Parathyroid adenoma (tissue), 2 donors: ENCODE data around the gene PTK6.

Experiments
- H2AFZ ChIP-seq: fragments of 300-600 bp; sonication (generic); one replicate; pipeline ENCODE4 v1.7.0; 2017; ENCODE audit warnings: antibody characterized with exemption, mild to moderate bottlenecking
- H3K27ac ChIP-seq: fragments of 300-600 bp; sonication (generic); one replicate; pipeline ENCODE4 v1.7.0; 2017
- H3K27me3 ChIP-seq: fragments of 300-600 bp; sonication (generic); one replicate; pipeline ENCODE4 v1.7.0; 2017; ENCODE audit warnings: low read length; ENCODE audit not compliant: control insufficient read depth, insufficient read depth
- H3K36me3 ChIP-seq: fragments of 300-600 bp; sonication (generic); one replicate; pipeline ENCODE4 v1.7.0; 2017; ENCODE audit warnings: low read length; ENCODE audit not compliant: control insufficient read depth, insufficient read depth
- H3K4me1 ChIP-seq: fragments of 300-600 bp; sonication (generic); one replicate; pipeline ENCODE4 v1.7.0; 2017; ENCODE audit warnings: control low read depth
- H3K4me2 ChIP-seq: fragments of 300-600 bp; sonication (generic); one replicate; pipeline ENCODE4 v1.7.0; 2017; ENCODE audit warnings: low read length
- H3K4me3 ChIP-seq: fragments of 300-600 bp; sonication (generic); one replicate; pipeline ENCODE4 v1.7.0; 2017; ENCODE audit warnings: low read depth, low read length
- H3K79me2 ChIP-seq: fragments of 300-600 bp; sonication (generic); one replicate; pipeline ENCODE4 v1.7.0; 2017; ENCODE audit warnings: control low read depth
- H3K9ac ChIP-seq: fragments of 300-600 bp; sonication (generic); one replicate; pipeline ENCODE4 v1.7.0; 2017; ENCODE audit warnings: mild to moderate bottlenecking
- H3K9me3 ChIP-seq: fragments of 300-600 bp; sonication (generic); one replicate; pipeline ENCODE4 v1.7.0; 2017; ENCODE audit warnings: low read length; ENCODE audit not compliant: control insufficient read depth
- TF ChIP-seq, protein P1 (sequence below): fragments of 300-600 bp; sonication (generic); IDR thresholded peaks from one replicate; pipeline ENCODE4 v1.7.0; 2017; ENCODE audit warnings: antibody characterized with exemption, mild to moderate bottlenecking
- donor health status: primary hyperparathyroidism.

PTK6 gene

DNA sequence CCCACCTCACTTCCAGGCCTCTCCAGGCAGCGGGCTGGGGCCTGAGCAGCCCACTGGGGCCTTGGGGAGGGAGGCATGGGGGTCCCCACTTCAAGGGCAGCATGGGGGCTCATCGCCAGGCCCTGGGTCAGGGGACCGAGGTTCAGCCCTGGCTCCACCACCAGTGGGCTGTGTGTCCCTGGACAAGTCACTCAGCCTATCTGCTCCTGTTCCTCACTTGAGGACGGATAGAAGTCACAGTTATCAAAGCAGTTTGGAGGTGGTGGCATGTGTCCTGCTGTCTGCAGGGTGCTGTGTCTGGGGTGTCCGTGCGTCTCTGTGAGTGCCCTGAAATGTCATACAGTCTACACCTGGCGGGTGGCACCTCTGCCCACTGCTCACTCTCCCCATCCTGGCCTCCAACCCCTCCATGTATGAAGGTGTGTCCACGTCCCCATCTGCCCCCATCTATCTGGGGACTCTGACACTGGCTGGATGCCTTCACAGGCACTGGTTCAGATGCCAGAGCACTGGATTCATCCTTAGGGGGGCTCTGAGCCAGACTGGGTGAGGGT, 41.9 kb downstream of the PTK6 start:
- no peaks in the 10 kb centered on the region for H3K27me3 ChIP-seq
- no peak overlapping the region for H2AFZ ChIP-seq
- H3K36me3 ChIP-seq = no peaks in the 10 kb centered on the region
- H3K27ac ChIP-seq = no peak overlapping the region
- no peak overlapping the region for H3K4me3 ChIP-seq
- no peaks in the 10 kb centered on the region for H3K9me3 ChIP-seq
- peaks cover 3% of the 10 kb centered on the region for H3K4me1 ChIP-seq
- H3K79me2 ChIP-seq = no peaks in the 10 kb centered on the region
- no peak overlapping the region for H3K4me2 ChIP-seq
- TF ChIP-seq, protein P1, sequence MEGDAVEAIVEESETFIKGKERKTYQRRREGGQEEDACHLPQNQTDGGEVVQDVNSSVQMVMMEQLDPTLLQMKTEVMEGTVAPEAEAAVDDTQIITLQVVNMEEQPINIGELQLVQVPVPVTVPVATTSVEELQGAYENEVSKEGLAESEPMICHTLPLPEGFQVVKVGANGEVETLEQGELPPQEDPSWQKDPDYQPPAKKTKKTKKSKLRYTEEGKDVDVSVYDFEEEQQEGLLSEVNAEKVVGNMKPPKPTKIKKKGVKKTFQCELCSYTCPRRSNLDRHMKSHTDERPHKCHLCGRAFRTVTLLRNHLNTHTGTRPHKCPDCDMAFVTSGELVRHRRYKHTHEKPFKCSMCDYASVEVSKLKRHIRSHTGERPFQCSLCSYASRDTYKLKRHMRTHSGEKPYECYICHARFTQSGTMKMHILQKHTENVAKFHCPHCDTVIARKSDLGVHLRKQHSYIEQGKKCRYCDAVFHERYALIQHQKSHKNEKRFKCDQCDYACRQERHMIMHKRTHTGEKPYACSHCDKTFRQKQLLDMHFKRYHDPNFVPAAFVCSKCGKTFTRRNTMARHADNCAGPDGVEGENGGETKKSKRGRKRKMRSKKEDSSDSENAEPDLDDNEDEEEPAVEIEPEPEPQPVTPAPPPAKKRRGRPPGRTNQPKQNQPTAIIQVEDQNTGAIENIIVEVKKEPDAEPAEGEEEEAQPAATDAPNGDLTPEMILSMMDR = no peak
- H3K9ac ChIP-seq = no peak overlapping the region

DNA sequence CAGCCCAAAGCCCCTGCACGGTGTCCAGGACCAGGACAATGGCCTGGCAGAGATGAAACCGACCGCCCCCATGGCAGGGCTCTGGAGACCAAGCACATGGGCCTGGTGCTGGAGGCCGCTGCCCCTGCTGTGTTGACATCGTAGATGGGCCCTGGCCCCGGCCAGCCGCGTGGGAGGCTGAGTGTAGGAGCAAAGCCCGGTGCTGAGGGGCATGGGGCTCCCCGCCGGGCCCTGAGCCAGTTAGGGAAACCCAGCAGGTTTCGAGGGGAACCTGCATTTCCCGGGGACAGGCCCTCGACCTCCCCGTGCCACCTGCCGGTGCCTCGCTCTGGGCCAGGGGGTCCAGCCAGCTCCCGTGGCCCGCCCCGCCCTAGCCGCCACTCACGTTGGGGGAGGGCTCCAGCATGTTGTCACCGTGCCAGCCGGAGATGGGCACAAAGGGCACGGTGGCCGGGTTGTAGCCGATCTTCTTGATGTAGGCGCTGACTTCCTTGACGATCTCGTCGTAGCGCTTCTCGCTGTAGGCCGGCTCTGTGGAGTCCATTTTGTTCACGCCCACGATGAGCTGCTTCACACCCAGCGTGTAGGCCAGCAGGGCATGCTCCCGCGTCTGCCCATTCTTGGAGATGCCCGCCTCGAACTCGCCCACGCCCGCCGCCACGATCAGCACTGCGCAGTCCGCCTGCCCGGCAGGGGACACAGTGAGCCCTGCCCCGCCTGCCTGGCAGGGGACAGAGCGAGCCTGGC, 42.6 kb downstream of the PTK6 start:
- no peak overlapping the region for H2AFZ ChIP-seq
- no peaks in the 10 kb centered on the region for H3K79me2 ChIP-seq
- H3K27ac ChIP-seq = no peak overlapping the region

DNA sequence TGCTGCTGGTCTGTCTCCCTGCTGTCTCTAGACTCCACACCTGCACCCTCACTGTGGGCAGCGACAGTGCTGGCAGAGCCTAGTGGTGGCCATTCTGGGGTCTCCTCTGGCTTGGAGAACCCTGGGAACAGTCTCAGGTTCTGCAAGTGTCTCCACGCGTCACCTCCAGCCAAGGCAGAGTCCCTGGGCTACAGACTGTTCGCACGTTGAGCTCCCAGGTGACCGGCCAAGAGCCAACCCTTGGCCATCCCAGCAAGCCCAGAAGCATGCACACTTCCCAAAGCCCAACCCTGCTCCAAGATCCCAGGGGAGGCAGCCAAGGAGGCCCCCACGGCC, 43.1 kb downstream of the PTK6 start:
- no peak overlapping the region for H3K4me2 ChIP-seq
- H3K36me3 ChIP-seq = no peaks in the 10 kb centered on the region
- H3K4me3 ChIP-seq = no peak overlapping the region
- TF ChIP-seq, protein P1 = no peak
- no peak overlapping the region for H3K9ac ChIP-seq
- peaks cover 3% of the 10 kb centered on the region for H3K4me1 ChIP-seq
- H3K27me3 ChIP-seq = no peaks in the 10 kb centered on the region
- H3K79me2 ChIP-seq = no peaks in the 10 kb centered on the region
- no peaks in the 10 kb centered on the region for H3K9me3 ChIP-seq
- H3K27ac ChIP-seq = no peak overlapping the region
- no peak overlapping the region for H2AFZ ChIP-seq

More for the DNA sequence above, 42.6 kb downstream of the PTK6 start:
- Histone ChIP-seq H3K4me2 (no peak overlapping the region), H3K4me1 (peaks cover 3% of the 10 kb centered on the region), H3K9ac (no peak overlapping the region), H3K36me3 (no peaks in the 10 kb centered on the region), H3K4me3 (no peak overlapping the region), H3K9me3 (no peaks in the 10 kb centered on the region), H3K27me3 (no peaks in the 10 kb centered on the region)
- TF ChIP-seq, protein P1 = no peak

DNA sequence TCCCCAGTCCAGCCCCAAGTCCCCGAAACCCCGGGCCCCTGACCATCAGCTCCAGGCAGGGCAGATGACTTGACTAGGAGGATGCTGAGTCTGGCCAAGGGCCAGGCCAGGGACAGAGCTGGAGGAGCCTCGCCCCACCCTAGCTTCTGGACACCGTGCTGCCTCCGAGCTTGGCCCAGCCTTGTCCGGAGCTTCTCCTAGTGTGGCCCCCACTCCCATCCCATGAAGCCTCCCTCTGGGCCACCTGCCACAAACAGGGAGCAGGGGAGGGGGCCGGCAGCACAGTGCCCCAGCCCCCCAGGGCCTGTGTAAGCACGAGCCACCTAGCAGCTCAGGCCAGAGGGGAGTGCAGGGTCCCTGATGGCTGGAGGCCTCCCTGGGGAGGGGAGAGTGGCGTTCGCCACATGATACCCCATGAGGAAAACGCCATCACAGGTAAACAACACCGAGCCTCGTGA, 43.6 kb downstream of the PTK6 start:
- Histone ChIP-seq H3K4me3 (no peak overlapping the region), H3K9ac (no peak overlapping the region), H2AFZ (no peak overlapping the region), H3K27me3 (no peaks in the 10 kb centered on the region), H3K9me3 (no peaks in the 10 kb centered on the region), H3K36me3 (no peaks in the 10 kb centered on the region), H3K4me2 (no peak overlapping the region), H3K4me1 (peaks cover 3% of the 10 kb centered on the region), H3K79me2 (no peaks in the 10 kb centered on the region), H3K27ac (no peak overlapping the region)
- TF ChIP-seq, protein P1 = no peak

DNA sequence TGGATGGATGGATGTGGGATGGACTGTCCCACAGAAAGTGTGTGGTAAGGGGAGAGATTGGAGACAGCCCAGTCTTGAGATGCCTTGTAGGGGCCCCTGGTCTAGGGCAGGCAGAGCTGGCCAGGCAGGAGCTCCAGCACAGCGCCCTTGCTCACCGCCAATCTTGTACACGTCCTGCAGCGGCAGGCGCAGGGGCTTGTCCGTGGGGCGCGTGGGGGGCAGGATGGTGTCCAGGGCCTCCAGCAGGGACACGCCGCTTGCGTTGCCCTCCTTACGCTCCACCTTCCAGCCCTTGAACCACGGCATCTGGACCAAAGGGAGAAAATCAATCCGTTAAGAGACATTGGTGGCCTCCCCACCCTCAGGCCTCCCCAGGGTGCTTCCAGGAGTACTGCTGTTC, 44.2 kb downstream of the PTK6 start:
- no peaks in the 10 kb centered on the region for H3K27me3 ChIP-seq
- H3K4me3 ChIP-seq = no peak overlapping the region
- no peak overlapping the region for H2AFZ ChIP-seq
- no peak overlapping the region for H3K27ac ChIP-seq
- H3K79me2 ChIP-seq = no peaks in the 10 kb centered on the region
- H3K9me3 ChIP-seq = no peaks in the 10 kb centered on the region
- H3K4me2 ChIP-seq = no peak overlapping the region
- peaks cover 3% of the 10 kb centered on the region for H3K4me1 ChIP-seq
- TF ChIP-seq, protein P1 = no peak
- no peaks in the 10 kb centered on the region for H3K36me3 ChIP-seq
- H3K9ac ChIP-seq = no peak overlapping the region
